UCSD-AML1 (cell line): Measurements from ENCODE around the gene KLHL25.
"Not testable (repeated sequence)": the region's sequence is repeated elsewhere in the genome, so short reads cannot be mapped to it uniquely, and the experiment has no call there.

ENCODE experiments used
- DNase-seq: peaks from one replicate; lab custom pipeline; 2025; ENCODE audit not compliant: unreplicated experiment; lab: John Stamatoyannopoulos, UW

KLHL25 gene

GRCh38 chr15:85794598-85795336 is at the start of gene KLHL25:
Gene KLHL25 (minus strand): TSS chr15:85794925. CDS start chr15:85769810, 25,115 bp downstream.
- DNase-seq: peak; percentile 88

GRCh38 chr15:85840802-85841152 is 46.1 kb upstream of the KLHL25 start:
- no peak for DNase-seq

DNA sequence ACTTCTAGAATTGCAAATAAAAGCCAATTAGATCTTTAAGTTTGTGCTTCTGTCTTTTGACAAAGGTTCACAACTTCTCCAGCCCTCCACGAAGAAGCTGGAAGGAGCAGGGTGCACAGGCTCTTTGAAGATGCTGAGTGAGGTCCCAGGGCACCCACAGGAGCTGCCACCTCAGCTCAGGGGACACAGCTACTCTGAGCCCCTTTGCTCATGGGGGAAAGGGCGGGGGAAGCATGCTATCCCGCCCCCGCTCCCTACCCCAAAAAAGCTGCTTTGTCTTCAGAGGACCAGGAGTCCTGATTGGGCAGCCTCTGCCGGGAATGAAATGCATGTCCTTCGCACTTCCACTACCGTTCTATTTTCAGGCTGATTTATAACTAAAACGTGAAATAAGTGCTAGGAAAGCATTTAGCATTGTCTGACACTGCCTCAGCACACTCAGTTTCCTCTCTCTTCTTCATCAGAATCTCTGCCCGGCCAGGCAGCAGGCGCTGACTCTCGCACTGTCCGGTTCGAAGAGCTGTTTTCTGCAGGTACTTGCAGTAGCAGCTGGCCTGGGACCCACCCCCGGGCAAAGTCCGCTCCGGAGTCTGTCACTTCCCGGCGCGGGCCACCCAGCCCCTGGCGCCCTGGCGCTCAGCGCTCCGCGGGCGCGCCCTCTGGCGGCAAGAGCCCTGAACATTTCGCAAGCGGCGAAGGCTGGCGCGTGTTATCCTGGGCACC is 45.5 kb upstream of the KLHL25 start:
- peak; percentile 81 for DNase-seq

DNA sequence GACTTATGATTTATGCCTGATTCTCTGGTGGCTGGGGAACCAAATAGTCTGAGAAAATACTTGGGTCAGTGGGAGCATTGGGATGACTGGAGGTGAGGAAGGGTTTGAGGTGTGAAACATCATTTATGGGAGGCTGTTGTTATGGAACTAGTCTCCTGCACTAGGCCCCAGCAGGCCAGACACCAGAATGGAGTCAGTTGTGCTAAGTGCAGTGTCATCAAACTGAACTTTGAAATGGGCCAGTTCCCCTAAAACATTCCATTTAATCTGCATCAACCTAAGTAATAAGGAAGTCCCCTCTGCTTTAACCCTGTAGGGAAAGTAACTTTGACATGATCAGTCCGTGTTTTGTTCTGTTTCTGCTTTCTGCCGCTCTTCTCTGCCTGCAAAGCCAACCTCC is 44.9 kb upstream of the KLHL25 start:
- DNase-seq: no peak

DNA sequence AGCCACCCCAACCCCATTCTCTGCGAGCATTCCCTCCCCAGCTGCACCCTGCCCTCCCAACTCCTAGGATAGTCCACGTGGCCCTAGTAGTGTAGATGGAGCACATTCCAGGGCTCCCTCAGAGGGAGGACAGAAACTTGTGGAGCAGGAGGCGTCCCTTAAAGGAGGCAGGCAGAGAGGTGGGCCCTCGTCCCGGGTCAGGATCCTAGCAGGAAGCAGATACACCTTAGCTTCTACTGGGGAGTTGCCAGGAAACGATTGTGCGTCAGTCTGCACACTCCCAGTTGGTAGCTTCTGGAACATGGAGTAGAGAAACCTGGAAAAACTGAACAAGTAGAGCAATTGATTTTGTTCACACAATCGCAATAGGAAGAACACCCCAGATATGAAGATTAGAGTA is 43.9 kb upstream of the KLHL25 start:
- no peak for DNase-seq

DNA sequence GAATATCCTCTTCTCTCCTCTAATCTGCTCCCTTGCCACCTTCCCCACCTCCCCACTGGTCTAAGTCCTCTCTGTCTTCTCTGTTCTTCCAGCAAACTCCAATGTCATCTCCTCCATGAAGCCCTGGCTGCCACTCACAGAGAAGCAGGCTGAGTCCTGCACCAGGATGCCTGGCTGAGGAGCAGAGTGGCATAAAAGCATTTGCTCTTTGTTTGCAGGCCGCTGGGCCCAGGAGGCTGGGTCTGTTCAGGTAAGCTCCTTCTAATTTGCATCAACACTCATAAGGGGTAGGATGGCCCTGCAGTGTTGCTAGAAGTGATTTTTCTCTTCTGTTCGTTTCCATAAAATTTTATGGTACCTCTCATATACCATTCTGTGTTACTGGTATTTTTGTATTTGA is 43.2 kb upstream of the KLHL25 start:
- DNase-seq: no peak

DNA sequence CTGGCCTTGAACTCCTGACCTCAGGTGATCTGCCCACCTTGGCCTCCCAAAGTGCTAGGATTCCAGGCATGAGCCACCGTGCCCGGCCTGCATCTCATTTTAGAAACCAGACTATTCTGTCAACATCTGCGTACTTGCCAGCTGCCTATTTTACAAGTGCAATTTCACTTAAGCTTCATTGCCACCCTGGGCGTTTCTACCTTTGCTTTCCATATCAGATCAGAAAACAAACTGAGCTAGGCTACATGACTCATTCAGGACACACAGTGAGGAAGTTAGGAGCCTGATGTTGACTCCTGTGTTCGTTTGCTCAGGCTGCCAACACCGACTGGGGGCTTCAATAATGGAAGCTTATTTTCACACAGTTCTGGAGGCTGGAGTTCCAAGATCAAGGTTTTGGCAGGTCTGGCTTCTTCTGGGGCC is 42.3 kb upstream of the KLHL25 start:
- DNase-seq: no peak

DNA sequence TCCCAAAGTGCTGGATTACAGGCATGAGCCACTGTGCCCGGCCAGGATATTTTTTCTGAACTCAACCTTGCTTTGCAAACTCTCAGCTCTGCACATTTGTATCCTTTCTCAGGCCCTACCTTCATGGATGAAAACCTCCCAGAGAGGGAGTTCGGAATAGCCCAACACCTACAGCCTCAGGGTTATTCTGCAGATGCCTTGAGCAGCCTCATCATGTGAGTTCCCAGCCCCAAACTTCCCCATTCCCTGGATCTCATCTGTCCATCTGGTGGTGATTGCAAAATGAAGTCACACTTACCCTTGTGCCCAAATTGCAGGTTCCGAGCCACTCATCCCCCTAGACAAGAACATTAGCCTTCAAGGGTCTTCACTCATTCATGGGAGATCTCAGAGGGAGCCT is 39.9 kb upstream of the KLHL25 start:
- no peak for DNase-seq

DNA sequence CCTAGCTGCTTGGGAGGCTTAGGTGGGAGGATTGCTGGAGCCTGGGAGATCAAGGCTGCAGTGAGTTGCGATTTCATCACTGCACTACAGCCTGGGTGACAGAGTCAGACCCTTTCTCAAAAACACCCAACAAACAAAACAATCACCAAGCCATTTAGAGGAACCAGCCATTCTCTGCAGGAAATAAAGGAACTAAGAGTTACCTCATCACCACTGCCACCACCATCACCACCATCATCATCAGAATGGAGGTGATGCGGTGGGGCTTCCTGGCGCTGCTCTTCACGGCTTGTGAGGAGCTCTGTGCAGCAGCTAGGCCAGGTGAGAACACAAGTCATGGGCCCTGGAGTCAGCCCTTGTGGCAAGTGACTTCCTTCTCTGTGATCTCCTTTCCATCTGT is 37.7 kb upstream of the KLHL25 start:
- no peak for DNase-seq

GRCh38 chr15:85831415-85832113 is 36.8 kb upstream of the KLHL25 start:
- DNase-seq: peak; percentile 27

- DNase-seq: not testable (repeated sequence)
Measured at GRCh38 chr15:85829754-85830153, 35.0 kb upstream of the KLHL25 start.

DNA sequence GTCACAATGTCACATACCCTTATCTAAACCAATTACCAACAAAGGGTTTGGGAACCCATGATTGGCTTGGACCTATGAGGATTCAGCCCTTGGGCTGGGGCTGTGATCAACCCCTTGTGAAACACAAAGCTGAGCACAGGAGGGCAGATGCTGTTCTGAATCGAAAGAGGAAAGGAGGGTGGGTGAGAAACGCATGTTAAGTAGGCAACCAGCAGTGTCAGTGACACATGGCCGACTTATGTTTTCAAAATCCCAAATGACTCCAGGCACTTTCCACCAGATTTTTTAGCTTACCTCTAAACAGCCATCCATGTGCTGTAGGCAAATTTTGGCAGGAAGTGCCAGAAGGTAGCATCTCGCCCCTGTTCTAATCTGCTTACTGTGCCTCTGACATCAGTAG is 34.1 kb upstream of the KLHL25 start:
- no peak for DNase-seq

- no peak for DNase-seq
Measured at GRCh38 chr15:85828126-85828525, 33.4 kb upstream of the KLHL25 start.

GRCh38 chr15:85826756-85827515 is 32.2 kb upstream of the KLHL25 start:
- DNase-seq: no peak

DNA sequence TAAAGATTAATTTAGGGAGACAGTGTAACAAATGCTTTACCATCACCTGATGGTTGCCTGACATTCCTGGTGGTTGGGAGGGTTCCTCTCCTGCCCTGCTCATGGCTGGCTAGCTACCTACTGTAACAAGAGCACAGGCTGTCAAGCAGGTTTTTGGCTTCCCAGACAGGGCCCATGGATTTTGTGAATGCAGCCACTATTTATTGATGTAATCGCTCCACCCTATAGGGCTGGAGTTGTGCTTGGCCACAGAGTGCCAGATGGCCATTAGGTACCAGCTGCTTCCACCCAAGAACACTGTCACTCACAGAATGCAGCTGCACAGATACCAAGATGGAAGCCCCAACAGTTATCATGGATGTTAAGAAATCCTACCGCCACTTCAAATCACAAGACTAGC is 31.0 kb upstream of the KLHL25 start:
- no peak for DNase-seq

DNA sequence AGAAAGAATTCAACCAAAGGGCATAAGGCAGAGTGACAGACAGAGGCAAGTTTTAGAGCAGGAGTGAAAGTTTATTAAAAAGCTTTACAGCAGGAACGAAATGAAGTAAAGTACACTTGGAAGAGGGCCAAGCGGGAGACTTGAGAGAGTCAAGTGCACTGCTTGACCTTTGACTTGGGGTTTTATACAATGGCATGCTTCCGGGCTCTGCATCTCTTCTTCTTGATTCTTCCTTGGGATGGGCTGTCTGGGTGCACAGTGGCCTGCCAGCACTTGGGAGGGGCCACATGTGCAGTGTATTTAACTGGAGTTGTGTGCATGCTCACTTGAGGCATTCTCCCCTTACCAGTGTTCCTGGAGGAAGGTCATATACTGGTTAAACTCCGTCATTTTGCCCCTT is 30.4 kb upstream of the KLHL25 start:
- no peak for DNase-seq

DNA sequence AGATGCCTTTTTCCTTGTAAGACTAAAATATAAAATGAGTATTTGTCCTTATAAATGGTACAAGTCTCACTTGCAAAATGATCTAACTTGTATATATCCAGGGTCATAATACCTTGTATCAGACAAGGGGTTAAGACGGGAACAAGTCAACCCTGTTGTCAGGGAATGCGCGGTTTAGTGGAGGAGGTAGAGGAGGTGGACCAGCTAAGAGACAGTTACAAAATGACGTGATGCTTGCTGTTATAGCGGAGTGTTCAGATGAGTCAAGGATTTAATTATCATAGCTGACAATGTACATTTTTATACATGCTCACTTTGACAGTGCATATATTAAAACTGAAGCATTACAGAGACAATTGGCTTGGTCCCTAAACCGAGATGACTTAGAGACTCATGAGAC is 26.8 kb upstream of the KLHL25 start:
- DNase-seq: no peak

DNA sequence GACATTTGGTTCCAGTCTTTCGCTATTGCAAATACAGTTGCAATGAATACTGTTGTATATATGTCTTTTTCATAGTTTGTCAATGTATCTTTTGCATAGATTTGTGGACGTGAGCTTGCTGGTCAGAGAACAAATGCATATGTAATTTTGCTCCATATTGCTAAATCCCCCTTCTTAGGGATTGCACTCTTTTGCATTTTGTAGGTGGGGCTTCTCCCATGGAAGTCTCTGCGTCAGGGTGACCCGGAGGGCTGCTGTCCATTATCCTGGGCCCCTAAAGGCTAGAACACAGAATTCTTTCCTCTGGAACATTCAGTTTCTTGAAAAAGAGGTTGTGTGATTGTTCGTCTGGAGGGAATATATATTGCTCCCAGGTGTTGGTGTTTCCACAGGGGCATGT is 25.2 kb upstream of the KLHL25 start:
- no peak for DNase-seq

GRCh38 chr15:85813234-85813633 is 18.5 kb upstream of the KLHL25 start:
- DNase-seq: no peak

- DNase-seq: no peak
Measured at GRCh38 chr15:85810075-85810474, 15.3 kb upstream of the KLHL25 start.

- DNase-seq: no peak
Measured at GRCh38 chr15:85805420-85805819, 10.7 kb upstream of the KLHL25 start.
